Measurements from ENCODE around the gene APOBEC3A.
A peak's percentile ranks its signal among the peaks of the same experiment; 100 is the strongest.
"Not testable (repeated sequence)": the region's sequence is repeated elsewhere in the genome, so short reads cannot be mapped to it uniquely, and the experiment has no call there.

APOBEC3A gene

GRCh38 chr22:38960673-38961072 lies 3.3 kb downstream of the APOBEC3A start:
- not testable (repeated sequence) for DNase-seq

GRCh38 chr22:38963291-38963738 lies 5.9 kb downstream of the APOBEC3A start:
- not testable (repeated sequence) for DNase-seq

- no peak for DNase-seq
Observed at GRCh38 chr22:38963872-38964271, 6.5 kb downstream of the APOBEC3A start.

- no peak for DNase-seq
Observed at GRCh38 chr22:38964306-38964705, 6.9 kb downstream of the APOBEC3A start.

GRCh38 chr22:38964989-38965388 lies 7.6 kb downstream of the APOBEC3A start:
- DNase-seq: no peak

- no peak for DNase-seq
Observed at GRCh38 chr22:38965614-38966379, 8.4 kb downstream of the APOBEC3A start.

GRCh38 chr22:38966380-38966702 lies 8.9 kb downstream of the APOBEC3A start:
- no peak for DNase-seq

GRCh38 chr22:38966942-38967341 lies 9.5 kb downstream of the APOBEC3A start:
- no peak for DNase-seq

GRCh38 chr22:38967451-38968450 lies 10.3 kb downstream of the APOBEC3A start:
- peak; percentile 6 for DNase-seq

- DNase-seq: no peak
Observed at GRCh38 chr22:38968801-38969200, 11.4 kb downstream of the APOBEC3A start.

GRCh38 chr22:38970551-38970950 lies 13.1 kb downstream of the APOBEC3A start:
- no peak for DNase-seq

GRCh38 chr22:38971202-38971601 lies 13.8 kb downstream of the APOBEC3A start:
- DNase-seq: no peak

GRCh38 chr22:38971791-38972190 lies 14.4 kb downstream of the APOBEC3A start:
- no peak for DNase-seq

GRCh38 chr22:38972558-38972957 lies 15.1 kb downstream of the APOBEC3A start:
- no peak for DNase-seq

GRCh38 chr22:38973289-38974169 lies 16.1 kb downstream of the APOBEC3A start:
- DNase-seq: peak; percentile 58

- DNase-seq: no peak
Observed at GRCh38 chr22:38974170-38974825, 16.9 kb downstream of the APOBEC3A start.

GRCh38 chr22:38974826-38975175 lies 17.4 kb downstream of the APOBEC3A start:
- DNase-seq: no peak

- not testable (repeated sequence) for DNase-seq
Observed at GRCh38 chr22:38977289-38977688, 19.9 kb downstream of the APOBEC3A start.

GRCh38 chr22:38980587-38980986 lies 23.2 kb downstream of the APOBEC3A start:
- not testable (repeated sequence) for DNase-seq

GRCh38 chr22:38981005-38981991 lies 23.9 kb downstream of the APOBEC3A start:
- no peak for DNase-seq
